GM18873 (cell line): ENCODE data around the gene CENPM.

Source experiments
- ATAC-seq: cut with Tn5 transposase; IDR thresholded peaks from one replicate; pipeline ENCODE4 v1.9.1; 2021; ENCODE audit warnings: mild to moderate bottlenecking, moderate library complexity, moderate number of reproducible peaks; ENCODE audit not compliant: unreplicated experiment, low FRiP score

CENPM gene

DNA sequence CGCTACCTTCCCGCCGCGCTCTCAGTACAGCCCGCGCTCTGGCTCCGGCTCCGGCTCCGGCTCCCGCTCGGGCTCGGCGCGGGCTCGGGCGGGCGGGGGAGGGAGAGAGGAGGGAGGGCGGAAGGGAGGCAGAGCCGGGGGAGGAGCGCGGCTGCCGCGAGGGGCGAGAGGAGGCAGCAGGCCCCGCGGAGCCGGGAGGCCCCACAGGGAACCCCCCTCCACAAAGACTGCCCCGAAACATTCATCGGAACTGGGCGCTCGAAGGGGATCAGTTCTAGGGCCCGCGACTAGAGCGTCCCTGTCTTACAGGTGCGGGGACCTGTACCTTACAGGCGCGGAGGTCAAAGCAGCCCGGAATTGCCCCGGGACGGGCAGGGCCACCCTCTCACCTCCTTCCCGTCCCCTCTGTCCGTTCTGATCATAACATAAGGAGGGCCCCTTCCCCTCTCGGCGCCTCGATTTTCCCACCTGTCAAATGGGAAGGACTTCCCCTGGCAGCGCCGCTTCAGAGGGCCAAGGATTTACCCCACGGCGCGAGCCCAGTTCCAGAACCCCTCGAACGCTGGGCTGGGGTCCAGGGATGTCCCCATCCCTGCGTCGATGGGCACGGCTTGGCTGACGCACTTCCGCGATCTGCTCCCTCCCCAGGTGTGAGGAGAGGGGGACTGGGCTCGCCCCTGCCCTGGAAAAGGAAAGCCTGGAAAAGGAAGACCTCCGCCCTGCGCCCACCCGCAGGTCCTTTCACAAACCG lies 31.7 kb downstream of the CENPM start, which contains the start of gene SHISA8:
Gene SHISA8 (minus strand): TSS at position 40 of the 751 bp plus-strand sequence. CDS start 407 bp downstream, outside the sequence.
- ATAC-seq, result no peak

DNA sequence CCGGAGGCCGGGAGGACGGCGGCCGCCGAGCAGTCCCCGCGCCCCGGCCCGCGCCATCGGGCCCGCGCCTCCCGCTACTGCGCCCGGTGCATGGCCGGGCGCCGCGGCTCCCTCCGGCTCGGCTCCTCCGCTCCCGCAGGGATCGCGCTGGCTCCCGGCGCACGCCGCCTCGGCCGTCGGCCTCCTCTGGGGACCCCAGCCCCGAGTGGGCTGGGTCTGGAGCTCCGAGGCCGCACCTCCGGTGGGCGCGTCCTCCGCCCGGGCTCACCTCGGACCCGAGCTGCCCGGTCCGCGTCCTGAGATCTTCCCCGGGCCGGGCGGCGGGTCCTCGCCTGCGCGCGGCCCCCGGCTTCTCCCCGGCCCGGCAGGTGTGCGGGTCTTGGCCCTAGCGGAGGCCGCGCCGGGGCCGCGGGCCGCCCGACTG lies 32.3 kb downstream of the CENPM start:
- no peak for ATAC-seq

DNA sequence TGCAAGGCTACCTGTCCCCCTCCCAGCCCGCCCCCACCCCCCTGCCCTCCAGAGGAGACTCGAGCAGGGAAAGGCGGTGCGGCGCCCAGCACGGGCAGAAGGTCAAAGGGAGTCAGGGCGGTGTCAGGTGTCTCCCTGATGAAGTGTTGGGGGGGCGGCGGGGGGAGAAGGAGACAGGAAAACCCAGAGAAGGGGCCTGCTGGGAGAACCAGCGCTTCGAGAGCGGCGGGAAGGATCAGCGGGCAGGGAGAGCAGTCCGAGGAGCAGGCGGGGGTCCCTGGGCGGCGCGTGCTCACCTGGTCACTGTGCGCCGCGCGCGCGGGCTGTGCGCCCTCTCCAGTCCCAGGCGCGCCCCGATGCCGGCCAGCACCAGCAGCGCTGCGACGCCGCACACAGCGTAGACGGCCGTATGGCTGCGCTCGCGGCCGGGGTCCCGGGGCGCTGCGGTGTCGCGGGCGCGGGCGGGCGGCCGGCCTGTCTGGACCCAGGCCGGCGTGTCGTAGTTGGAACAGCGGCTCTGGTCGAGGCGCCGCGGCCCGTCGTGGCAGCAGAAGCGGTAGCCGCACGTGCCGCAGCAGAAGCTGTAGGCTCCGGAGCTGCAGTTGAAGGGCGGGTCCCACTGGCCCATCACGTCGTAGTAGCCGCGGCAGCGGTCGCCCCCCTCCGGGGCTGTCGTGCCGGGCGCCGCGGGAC lies 33.0 kb downstream of the CENPM start:
- ATAC-seq, result no peak

DNA sequence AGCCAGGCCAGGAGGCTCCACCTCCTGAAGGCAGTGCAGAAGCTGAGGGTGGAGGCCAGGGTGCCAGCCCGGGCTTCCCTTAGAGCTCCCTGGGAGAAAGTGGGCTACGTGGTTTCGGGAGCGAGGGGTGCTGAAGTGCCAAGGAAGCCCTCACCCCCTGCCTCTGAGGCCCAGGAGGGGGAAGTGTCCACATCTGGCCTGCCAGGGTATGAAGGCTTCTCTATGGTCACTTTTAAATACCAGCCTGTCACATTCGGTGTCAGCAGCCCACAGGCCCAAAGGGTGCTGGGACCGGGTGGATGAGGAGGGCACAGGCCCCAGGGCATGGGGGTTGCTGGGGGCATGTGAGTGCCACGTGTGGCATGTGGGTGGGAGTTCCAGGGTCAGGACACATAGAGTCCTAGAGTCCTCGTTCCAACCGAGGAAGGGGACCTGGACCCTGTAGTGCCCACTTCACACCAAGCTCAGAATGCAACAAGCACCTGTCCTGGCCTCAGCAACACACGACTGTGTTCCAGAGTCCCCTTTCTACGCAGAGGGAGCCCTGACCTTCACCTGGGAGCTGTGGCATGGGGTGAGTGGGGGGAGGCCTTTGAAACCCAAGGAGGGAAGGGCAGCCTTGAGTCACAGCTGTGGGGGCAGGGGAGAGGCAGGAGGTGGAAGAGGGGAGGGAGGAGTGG lies 33.8 kb downstream of the CENPM start:
- no peak for ATAC-seq

DNA sequence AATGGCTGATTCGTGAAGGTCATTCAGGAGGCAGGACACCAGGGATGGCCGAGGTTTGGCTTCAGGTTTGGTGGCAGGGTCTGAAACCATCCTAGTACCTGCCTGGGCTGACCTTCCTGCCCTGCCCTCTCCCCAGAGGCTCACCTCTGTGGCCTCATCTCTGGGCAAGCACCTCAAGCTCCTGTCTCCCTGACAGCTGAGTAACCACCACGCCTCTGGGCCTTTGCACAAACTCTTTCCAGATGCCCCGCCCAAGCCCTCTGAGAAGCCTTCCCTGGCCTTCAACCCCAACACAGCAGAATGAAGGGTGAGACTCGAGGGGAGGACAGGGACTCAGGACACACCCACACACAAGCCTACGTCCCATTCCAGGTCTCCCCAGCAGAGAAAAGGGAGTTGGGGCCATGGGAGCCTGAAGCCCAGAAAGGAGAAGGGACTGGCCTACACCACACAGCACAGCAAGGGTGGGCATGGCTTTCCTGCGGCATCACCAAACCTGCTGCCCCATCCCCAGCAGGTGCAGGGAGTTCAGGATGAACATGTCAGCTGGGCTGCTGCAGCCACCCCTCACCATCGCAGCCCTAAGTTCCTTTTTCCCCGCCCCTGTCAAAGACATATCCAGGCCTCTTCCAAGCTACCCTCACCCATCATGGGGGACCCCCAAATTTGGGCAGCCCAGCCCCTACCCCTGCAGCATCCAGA lies 34.5 kb downstream of the CENPM start:
- ATAC-seq, result no peak

DNA sequence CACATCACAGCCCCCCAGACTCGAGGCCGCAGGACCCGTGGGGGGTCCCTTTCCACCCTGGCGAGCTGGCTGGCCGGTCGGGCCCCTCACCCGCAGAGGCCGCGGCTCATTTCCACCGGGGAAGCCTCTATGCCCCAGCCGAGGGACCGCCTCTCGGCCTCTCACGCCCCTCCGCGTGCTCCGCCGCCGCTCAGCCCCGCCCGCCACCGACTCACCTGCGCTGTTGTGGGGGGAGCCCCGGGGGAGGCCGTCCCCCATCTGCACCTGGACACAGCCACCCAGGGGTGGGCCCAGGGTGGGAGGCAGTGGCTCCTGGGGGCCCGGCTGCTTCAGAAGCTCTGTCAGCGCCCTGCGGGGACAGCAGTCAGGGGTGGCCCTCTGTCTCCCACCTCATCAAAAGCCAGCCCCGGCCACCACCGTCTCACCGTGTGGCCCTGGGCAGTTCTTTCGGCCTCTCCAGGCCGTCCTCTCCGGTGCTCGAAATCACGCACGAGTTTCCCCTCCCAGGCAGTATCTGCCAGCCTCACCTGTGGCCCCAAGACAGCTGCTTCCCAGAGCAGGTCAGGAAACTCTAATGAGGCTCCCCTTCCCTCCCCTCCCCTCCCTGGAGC lies 35.8 kb downstream of the CENPM start:
- no peak for ATAC-seq

DNA sequence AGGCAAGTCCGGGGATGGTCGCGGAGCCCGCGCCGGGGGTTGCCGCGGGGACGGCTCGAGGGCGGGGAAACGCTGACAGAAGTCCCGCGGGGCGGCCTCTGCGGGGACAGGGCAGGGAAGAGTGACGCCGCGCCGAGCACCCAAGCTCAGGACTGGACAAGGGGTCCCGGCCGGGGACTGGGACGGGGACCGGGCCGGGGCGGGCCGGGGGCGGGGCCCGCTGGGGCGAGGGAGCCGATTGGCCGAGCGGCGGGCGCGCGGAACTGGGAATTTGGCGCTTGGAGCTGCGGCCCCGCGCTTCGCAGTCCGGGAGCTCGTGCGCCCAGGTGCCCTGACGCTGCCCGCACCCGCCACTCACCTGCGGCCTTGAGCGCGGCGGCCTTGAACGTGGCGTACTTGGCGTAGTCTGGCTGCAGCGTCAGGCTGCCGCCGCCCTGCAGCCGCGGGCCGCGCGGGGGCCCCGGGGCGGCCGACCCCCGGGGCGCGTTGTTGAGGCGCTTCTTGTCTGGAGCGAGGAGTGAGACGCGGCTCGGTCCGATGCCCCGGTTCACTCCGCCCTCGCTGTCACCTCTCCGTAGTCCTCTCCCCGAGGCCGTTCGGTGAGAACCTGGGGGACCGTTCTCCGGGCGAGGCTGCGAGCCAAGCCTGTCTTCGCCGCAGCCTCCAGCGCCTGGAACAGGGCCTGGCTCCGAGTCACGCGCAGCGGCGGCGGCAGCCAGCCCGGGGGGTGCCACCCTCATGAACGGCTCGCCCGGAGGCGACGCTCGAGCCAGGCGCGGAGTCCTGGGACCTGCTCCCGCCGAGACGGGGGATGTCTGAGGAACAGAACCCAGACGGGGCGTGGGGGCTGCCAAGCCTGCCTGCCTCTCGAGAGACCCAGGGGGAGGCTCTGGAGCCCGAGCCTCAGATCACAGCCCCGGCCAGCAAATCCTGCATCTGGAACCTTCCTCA lies 36.6 kb downstream of the CENPM start:
- ATAC-seq, result no peak

DNA sequence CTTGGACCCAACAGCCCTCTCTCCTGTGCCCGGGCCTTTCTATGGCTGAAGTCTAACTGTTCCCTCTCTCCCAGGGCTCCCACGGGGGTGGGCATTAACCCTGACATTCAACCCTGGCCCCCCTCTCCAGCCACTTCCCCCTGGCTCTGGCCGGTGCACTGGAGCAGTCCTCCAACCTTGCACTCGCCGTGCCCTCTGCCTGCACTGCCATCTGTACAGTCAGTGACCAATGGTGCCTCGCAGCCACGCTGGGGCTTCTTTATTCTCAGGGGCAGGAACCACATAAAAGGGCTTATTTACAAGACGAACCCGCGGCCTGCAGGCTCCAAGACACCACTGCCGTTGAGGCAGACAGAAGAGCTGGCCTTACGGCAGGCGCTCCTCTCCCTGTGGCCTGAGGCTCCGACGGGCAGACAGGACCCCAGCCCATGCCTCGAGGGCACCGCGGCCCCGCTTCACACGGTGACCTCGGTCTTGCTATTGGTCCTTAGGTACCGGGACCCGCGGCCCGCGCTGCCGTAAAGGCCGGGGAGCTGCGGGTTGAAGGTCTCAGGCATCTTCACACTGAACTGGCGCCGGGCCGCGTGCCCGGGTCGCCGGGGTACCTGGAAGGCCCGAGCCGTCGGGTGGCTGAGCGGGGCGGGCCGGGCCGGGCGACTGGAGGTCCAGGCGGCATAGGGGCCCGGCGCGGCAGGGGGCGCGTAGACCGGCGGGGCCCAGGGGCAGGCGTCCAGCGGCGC lies 37.5 kb downstream of the CENPM start:
- no peak for ATAC-seq

DNA sequence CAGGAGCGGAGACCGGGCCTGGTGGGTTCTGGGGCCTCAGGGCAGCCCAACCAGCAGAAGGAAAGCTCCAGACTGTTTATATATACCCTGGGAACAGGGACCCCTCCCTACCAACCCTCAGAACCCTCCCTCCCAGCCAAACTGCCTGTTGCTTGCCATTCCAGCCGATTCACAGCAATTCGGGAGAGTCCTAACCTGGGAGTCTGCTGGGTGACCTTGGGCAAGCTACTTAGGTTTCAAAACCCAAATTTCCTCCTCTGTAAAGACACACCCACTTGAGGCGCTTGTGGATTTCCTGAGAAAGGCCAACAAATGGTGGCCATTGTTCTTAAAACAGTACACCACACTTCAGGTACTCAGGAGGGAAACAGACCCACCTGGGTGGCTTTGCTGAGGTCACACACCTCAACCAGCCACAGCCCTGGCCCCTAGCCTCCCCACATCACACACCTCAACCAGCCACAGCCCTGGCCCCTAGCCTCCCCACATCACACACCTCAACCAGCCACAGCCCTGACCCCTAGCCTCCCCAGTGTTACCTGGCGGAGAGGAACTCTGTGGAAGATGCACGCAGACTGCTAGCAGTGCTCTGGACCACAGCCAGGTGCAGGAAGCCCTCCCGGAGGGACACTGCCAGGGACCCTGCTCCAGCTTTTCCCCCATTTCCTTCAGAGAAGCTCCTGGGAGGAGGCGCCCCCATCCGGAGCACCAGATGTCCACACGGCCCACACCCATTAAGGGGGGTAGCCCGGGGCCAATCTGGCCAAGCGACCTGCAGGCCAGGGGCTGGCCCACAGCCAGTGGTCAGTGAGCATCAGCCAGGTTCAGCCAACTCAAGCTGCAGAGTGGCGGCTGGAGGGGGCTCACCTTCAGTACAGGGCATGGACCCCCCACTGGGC lies 38.3 kb downstream of the CENPM start:
- no peak for ATAC-seq

DNA sequence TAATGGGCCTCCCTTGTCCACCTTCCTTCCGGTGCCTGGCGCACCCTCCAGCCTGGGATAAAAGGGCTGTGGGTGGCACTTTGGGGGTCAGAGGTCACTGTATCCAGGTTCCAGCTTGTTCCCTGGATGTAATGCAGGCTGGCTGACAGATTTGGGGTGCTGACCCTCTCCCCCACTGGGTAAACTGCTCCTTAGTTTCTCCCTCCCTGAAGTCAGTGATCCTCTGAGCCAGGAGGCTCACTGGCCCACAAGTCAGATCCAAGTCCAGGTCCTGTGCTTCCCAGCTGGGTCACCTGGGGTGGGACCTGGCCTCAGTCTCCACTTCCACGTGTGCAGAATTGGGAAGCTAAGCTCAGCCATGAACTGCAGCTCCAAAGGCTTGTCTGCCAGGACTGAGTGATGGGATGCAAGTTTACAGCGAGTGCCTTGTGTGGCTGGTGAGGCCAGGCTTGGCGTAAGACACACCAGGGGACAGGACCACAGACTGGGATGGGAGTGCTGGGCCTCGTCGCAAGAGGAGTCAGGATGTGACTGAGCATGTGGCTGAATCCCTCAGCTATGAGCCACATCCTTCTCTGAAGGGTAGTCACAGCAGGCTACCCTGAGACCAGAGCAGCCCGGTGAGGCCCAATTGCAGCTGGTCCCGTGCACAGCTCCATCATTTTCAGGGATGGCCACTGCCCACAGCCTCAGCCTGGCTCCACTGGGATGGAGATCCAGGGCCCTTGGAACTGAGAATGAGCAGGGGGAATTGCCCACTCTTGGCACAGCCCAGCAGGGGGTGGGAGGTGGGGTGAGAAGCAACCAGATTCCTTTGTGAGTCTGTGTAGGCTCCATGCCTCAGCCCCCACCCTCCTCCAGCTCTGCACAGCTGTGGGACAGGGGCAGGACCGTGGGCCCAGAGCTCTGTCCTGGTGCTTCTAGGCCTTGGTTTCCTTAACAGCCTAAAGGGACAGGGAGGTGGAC lies 39.2 kb downstream of the CENPM start:
- no peak for ATAC-seq

DNA sequence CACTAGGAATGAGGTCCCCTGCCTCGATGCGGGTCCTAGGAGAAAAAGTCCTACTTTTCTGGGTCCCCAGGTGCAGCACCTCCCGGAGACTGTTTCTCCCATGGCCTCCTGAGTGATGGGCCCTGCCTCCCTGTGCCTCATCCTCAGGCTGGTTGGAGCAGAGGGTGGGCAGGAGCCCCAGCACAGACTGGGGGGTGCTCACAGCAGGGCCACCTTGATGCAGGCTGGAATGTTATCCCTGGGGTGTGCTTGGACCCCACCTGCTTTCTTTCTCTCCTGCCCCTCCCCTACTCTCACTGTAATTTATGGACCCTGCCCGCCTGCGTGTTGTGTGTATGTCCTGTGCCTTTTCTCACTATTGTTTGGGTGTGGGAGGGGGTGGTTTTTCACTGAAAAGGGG lies 40.1 kb downstream of the CENPM start:
- no peak for ATAC-seq

DNA sequence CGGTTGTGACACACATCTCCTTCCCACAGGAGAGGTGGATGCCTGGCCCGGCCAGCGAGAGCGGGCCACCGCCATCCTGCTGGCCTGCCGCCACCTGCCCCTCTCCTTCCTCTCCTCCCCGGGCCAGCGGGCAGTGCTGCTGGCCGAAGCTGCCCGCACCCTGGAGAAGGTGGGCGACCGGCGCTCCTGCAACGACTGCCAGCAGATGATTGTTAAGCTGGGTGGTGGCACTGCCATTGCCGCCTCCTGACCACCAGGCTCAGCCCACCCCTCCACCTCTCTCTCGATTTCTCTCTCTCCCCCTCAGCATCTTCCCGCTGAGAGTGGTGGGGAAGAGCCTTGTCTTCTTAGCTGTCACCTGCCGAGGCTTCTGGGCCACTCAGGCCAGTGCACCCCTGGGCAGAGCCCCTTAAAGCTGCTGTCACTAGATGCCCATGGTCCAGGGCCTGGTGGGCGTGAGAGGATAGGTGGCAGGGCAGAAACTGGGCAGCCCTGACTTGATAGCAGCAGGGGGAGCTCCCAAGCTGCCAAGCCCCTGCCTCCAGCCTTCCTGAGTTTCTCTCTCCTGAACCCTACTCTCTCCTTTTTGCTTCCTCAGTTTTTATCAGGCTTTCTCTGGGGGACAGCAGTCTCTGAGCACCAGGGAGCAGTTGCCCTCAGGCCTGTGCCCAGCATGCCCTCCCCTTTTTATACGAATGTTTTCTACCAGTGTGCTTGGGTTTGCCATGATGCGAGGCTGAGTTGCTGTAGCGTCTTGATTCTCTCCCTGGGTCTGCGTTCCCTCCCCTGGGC lies 41.3 kb downstream of the CENPM start:
- no peak for ATAC-seq

DNA sequence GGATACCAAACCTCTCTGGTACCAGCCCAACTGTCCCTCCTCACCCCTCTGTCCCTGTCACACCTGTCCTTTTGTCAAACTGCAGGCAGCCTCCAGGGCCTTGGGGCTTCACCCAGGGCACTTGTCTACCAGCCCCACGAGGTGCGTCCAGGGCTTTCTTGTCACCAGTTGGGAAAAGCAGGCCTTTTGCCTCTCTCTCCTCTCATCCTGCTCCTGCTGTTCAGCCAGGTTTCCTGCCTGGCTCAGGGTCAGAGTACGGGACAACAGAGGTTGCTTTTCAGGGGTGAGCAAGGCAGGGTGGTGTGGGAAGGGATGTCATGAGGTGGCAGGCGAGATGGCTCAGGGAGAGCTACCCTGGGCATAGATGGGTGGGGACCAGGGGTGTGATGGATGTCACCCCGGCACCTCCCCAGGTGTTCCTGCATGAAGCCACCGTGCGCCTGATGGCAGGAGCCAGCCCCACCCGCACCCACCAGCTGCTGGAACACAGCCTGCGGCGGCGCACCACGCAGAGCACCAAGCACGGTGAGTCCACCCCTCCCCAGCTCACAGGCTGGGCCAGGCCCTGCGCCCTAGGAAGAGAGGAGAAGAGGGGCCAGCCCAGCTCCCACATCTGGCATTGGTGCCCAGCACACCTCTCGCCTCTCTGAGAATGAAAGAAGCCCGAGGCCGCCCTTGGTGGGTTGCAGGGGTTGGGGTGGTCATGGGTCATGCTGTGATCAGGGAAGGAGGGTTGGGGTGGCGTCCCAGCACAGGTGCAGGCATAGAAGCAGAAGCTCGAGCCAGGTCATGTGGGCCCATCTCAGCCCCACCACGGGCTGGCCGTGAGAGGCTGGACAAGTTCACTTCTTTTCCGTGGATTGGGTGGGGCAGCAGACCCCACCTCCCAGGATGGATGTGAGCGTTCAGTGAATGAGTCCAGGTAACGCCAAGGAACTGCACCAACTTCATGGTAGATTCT lies 42.2 kb downstream of the CENPM start:
- no peak for ATAC-seq

DNA sequence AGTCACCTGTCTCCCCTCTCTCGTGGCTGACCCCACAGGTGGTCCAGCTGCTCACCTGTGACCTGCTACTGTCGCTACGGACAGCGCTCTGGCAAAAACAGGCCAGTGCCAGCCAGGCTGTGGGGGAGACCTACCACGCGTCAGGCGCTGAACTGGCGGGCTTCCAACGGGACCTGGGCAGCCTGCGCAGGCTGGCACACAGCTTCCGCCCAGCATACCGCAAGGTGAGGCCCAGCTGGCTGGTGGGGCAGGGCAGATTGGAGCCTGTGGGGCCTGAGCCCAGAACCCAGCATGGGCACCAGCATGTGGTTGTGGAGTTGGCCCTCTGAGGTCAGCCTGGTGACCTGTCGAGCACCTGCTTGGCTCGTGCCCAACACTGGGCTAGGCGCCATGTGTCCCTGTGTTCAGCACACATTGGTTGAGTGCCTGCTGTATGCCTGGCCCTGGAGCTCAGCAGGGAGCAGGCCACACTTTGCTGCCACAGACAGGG lies 44.0 kb downstream of the CENPM start:
- ATAC-seq, result no peak
